ENCODE results near the gene SOX13. TPM values are rescaled to one million over a fixed set of nuclear protein-coding genes. Genes with fewer than 3 reads are reported as not detected.

The SOX13 gene
- total RNA-seq, 1 donor from 2014 or later = 64.4 TPM

GRCh38 chr1:204073837-204074273, 940 bp downstream of the SOX13 start:
- TF ChIP-seq CTCF (conservative IDR thresholded peaks at IDR 0.05) = no peak
- Mint-ChIP-seq H3K4me1 (peaks cover 52% of the 10 kb centered on the region), H3K9me3 (no peaks in the 10 kb centered on the region), H3K36me3 (ENCODE audit: low read depth) (no peaks in the 10 kb centered on the region), H3K4me3 (peak overlapping the region; percentile 98), H3K27ac (ENCODE audit: unreplicated experiment) (peak overlapping the region; percentile 95), H3K27me3 (ENCODE audit: low read depth) (peaks cover 4% of the 10 kb centered on the region)
- DNase-seq (ENCODE audit: low read depth, low spot score) = no peak

GRCh38 chr1:204074274-204075138, 1.6 kb downstream of the SOX13 start:
- Mint-ChIP-seq H3K4me3 (peak overlapping the region; percentile 98), H3K9me3 (no peaks in the 10 kb centered on the region), H3K36me3 (ENCODE audit: low read depth) (no peaks in the 10 kb centered on the region), H3K4me1 (peaks cover 51% of the 10 kb centered on the region), H3K27ac (ENCODE audit: unreplicated experiment) (peak overlapping the region; percentile 85), H3K27me3 (ENCODE audit: low read depth) (peaks cover 4% of the 10 kb centered on the region)
- DNase-seq (ENCODE audit: low read depth, low spot score) = no peak
- TF ChIP-seq CTCF (conservative IDR thresholded peaks at IDR 0.05) = peak; percentile 24

GRCh38 chr1:204075139-204075521, 2.2 kb downstream of the SOX13 start:
- DNase-seq (ENCODE audit: low read depth, low spot score) = no peak
- no peaks in the 10 kb centered on the region for H3K9me3 Mint-ChIP-seq
- no peak for TF ChIP-seq CTCF (conservative IDR thresholded peaks at IDR 0.05)
- H3K4me1 Mint-ChIP-seq = peaks cover 53% of the 10 kb centered on the region
- no peaks in the 10 kb centered on the region for H3K36me3 Mint-ChIP-seq (ENCODE audit: low read depth)
- H3K4me3 Mint-ChIP-seq = peak overlapping the region; percentile 98
- peaks cover 4% of the 10 kb centered on the region for H3K27me3 Mint-ChIP-seq (ENCODE audit: low read depth)
- peak overlapping the region; percentile 50 for H3K27ac Mint-ChIP-seq (ENCODE audit: unreplicated experiment)

- H3K27me3 Mint-ChIP-seq (ENCODE audit: low read depth) = peaks cover 4% of the 10 kb centered on the region
- H3K27ac Mint-ChIP-seq (ENCODE audit: unreplicated experiment) = no peak overlapping the region
- no peak for DNase-seq (ENCODE audit: low read depth, low spot score)
- no peaks in the 10 kb centered on the region for H3K9me3 Mint-ChIP-seq
- no peaks in the 10 kb centered on the region for H3K36me3 Mint-ChIP-seq (ENCODE audit: low read depth)
- TF ChIP-seq CTCF (conservative IDR thresholded peaks at IDR 0.05) = no peak
- H3K4me1 Mint-ChIP-seq = peaks cover 55% of the 10 kb centered on the region
- peak overlapping the region; percentile 98 for H3K4me3 Mint-ChIP-seq
Measured at GRCh38 chr1:204075890-204076846, 3.3 kb downstream of the SOX13 start.

- Mint-ChIP-seq H3K4me3 (peak overlapping the region; percentile 98), H3K27me3 (ENCODE audit: low read depth) (peaks cover 4% of the 10 kb centered on the region), H3K27ac (ENCODE audit: unreplicated experiment) (peak overlapping the region; percentile 15), H3K9me3 (no peaks in the 10 kb centered on the region), H3K36me3 (ENCODE audit: low read depth) (no peaks in the 10 kb centered on the region), H3K4me1 (peaks cover 61% of the 10 kb centered on the region)
- no peak for TF ChIP-seq CTCF (conservative IDR thresholded peaks at IDR 0.05)
- no peak for DNase-seq (ENCODE audit: low read depth, low spot score)
Measured at GRCh38 chr1:204076891-204077290, 4.0 kb downstream of the SOX13 start.

All from neural crest cell (in vitro differentiated cells).